ENCODE data around the gene TSPAN18.

DNA sequence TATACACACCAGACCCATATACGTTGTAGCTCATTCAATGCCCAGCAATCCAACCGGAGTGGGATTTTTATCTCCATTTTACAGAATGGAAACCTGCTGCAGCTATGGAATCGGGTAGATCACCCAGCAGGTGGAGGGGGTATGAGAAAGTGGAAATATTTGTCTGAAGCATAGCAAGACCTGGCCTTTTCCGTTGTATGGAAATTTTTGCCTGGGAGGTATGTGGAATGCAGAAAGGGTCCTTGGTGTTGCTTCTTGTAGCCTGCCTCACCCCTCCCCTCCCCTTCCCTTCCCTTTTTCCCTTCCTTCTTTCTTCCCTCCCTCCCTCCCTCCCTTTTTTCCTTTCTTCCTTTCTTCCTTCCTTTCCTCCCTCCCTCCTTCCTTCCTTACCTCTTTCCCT lies 15.2 kb downstream of the TSPAN18 start:
- TF ChIP-seq POLR2A (IDR thresholded peaks at IDR 0.05; ENCODE audit: low read length) (no peak), GATA1 (IDR thresholded peaks at IDR 0.05; ENCODE audit: low read depth, low read length) (no peak)

All from erythroblast (primary cell).